Activated naive CD4-positive, alpha-beta T cell treated with Interleukin-2 at 50 U/mL for 16 hours (primary cell): ENCODE results near the gene KIAA0586.
"Not testable (repeated sequence)": the region's sequence is repeated elsewhere in the genome, so short reads cannot be mapped to it uniquely, and the experiment has no call there.

ENCODE experiments used
- DNase-seq: peaks from one replicate; pipeline ENCODE4 v3.0.0-alpha.2; 2020

KIAA0586 gene

DNA sequence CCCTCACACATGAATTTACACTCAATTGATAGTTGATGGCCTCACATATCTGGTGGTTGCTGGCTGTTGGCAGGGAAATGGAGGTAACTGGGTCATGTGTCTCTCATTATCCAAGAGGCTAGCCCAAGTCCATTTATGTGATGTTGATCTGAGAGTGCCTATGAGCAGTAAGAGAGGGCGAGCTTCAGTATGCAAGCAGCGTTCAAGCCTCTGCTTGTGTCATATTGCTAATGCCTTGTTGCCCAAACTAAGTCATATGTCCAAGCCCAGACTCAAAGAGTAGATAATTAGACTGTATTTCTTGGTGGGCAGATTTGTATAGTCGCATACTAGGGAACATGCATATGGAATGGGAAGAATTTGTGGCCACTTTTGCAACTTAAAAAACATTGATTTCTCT lies 126.4 kb downstream of the KIAA0586 start:
- DNase-seq, result no peak

DNA sequence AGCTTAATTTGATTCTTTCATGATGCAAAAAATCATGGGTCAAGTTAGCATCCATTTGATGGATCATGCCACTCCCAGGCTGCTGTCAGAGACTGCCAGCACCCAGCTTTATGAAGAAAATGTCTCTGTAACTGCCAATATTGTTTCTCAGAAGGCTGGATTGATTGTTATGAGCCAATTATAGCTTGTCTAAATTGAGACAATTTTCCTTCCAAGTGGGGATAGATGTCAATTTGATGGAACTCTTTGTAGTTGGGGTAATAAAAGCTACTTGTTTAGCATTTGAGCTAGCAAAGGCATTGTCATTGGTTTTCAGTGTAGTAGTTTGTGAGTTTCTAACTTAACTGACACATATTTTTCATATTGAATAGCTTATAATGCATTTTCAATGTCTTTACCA lies 128.1 kb downstream of the KIAA0586 start:
- DNase-seq, result no peak

DNA sequence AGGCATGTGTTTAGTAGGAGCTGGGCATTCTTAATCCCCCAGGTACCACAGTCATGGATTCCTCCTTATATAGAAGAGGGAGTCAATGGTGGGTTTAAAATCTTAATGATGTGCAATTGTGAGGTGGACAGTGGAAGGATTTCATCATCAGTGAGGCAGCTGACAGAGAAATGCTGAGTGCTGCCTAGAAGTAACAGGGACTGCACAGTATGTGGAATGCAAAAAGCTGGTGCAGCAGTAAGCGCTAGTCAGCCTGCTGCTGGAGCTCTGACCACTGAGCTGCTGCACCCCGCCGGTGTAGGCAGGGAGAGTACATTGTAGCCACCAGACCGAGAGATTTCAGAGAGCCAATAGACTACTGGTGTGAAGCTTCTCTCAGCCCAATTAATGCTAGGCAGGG lies 129.7 kb downstream of the KIAA0586 start:
- DNase-seq, result no peak

DNA sequence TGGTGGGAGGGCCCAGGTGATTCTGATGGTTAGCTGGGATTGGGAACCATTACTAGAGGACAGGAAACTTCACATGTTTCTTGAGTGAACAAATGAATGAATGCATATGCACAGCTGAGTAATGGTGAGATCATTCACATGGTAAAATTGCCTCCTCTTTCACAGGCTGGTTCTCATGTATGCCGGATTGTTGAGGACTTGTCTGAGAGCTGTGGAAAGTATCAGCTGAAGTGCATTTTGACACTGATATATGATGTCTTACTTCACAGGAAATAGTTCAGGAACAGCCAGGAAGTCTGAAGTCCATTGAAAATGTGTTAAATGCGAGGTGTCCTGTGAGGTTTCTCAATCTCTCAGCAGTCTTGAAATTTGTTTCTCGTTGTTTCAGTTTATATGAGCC lies 132.7 kb downstream of the KIAA0586 start:
- DNase-seq, result no peak

- DNase-seq, result no peak
Measured at GRCh38 chr14:58562141-58562540, 134.6 kb downstream of the KIAA0586 start.

DNA sequence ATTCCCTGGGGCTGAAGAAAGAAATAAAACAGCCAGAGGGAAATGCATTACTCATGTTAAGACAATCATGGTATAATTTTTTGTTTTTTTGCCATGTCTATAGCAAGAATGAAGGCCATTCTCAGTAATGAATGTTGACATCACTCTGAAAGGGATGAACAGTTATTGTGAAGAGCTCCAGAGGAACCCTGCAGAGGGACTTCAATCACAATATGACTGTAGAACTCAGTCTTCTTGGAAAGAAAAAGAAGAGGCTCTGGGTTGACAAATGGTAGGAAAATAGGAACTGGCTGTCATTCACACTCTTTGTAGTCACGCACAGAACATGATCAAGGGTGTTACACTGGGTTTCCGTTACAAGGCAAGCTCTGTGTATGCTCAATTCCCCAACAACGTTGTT lies 136.5 kb downstream of the KIAA0586 start:
- no peak for DNase-seq

GRCh38 chr14:58565832-58566231 lies 138.3 kb downstream of the KIAA0586 start:
- no peak for DNase-seq

- DNase-seq, result no peak
Measured at GRCh38 chr14:58566979-58567378, 139.5 kb downstream of the KIAA0586 start.

- no peak for DNase-seq
Measured at GRCh38 chr14:58568322-58568721, 140.8 kb downstream of the KIAA0586 start.

DNA sequence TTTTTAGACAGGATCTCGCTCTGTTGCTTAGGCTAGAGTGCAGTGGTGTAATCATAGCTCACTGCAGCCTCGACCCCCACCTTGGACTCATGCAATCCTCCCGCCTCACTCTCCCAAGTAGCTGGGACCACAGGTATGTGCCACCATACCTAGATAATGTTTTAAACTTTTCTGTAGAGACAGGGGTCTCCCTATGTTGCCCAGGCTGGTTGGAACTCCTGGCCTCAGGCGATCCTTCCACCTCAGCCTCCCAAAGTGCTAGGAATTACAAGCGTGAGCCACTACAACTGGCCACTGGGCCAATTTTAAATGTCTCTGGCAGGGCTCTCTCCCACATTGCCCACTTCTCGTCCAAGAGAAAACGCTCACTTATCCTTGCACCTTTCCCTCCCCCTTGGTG lies 143.7 kb downstream of the KIAA0586 start:
- DNase-seq, result no peak

GRCh38 chr14:58571769-58572472 lies 144.4 kb downstream of the KIAA0586 start:
- DNase-seq, result peak; percentile 39

GRCh38 chr14:58572473-58572853 lies 144.9 kb downstream of the KIAA0586 start:
- no peak for DNase-seq

GRCh38 chr14:58572863-58573262 lies 145.3 kb downstream of the KIAA0586 start:
- DNase-seq, result no peak

- no peak for DNase-seq
Measured at GRCh38 chr14:58574623-58575022, 147.1 kb downstream of the KIAA0586 start.

GRCh38 chr14:58575956-58576355 lies 148.4 kb downstream of the KIAA0586 start:
- no peak for DNase-seq

DNA sequence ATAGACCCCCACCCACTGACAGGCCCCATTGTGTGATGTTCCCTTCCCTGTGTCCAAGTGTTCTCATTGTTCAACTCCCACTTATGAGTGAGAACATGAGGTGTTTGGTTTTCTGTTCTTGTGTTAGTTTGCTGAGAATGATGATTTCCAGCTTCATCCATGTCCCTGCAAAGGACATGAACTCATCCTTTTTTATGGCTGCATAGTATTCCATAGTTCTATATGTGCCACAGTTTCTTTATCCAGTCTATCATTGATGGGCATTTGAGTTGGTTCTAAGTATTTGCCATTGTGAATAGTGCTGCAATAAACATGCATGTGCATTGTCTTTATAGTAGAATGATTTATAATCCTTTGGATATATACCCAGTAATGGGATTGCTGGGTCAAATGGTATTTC lies 152.5 kb downstream of the KIAA0586 start:
- DNase-seq, result not testable (repeated sequence)

DNA sequence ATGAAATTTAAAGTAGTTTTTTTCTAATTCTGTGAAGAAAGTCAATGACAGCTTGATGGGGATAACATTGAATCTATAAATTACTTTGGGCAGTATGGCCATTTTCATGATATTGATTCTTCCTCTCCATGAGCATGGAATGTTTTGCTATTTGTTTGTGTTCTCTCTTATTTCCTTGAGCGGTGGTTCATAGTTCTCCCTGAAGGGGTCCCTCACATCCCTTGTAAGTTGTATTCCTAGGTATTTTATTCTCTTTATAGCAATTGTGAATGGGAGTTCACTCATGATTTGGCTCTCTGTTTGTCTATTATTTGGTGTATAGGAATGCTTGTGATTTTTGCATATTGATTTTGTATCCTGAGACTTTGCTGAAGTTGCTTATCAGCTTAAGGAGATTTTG lies 153.9 kb downstream of the KIAA0586 start:
- not testable (repeated sequence) for DNase-seq

GRCh38 chr14:58584383-58584782 lies 156.9 kb downstream of the KIAA0586 start:
- no peak for DNase-seq

- DNase-seq, result no peak
Measured at GRCh38 chr14:58587271-58587670, 159.8 kb downstream of the KIAA0586 start.

DNA sequence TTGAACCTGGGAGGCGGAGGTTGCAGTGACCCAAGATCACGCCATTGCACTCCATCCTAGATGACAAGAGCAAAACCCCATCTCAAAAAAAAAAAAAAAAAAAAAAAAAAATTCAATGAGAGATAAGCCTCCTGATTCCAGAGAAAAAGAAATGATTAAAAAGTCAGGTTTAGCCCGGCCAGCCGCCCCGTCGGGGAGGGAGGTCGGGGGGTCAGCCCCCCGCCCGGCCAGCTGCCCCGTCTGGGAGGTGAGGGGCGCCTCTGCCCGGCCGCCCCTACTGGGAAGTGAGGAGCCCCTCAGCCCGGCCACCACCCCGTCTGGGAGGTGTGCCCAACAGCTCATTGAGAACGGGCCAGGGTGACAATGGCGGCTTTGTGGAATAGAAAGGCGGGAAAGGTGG lies 160.8 kb downstream of the KIAA0586 start:
- DNase-seq, result not testable (repeated sequence)

DNA sequence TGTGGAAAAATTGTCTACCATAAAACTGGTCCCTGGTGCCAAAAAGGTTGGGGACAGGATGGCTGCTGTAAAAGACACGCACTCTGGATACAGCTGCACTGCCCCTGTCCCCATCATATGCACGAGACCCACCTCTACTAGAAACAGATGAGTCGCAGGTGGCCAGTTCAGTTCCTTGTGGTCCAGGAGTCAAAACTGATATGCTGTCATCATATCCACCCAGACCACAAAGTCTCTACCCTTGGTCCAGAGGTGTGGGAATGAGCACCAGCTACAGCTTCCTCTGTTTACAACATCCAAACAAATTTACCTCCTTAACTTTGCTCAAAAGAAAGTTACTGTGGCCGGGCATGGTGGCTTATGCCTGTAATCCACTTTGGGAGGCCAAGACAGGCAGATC lies 166.5 kb downstream of the KIAA0586 start:
- DNase-seq, result no peak

DNA sequence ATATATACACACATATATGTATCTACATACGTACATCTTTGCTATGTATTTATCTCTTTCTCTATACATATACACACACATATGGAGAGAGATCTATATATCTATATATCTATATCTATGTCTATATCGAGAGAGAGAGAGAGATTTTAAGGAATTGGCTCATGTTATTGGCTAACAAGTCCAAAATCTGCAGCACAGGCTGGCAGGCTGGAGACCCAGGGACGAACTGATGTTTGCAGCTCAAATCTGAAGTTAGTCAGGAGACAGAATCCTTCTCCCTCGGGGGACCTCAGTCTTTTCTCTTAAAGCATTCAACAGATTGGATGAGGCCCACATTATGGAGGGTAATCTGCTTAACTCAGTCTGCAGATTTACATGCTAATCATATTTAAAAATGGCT lies 169.5 kb downstream of the KIAA0586 start:
- no peak for DNase-seq

DNA sequence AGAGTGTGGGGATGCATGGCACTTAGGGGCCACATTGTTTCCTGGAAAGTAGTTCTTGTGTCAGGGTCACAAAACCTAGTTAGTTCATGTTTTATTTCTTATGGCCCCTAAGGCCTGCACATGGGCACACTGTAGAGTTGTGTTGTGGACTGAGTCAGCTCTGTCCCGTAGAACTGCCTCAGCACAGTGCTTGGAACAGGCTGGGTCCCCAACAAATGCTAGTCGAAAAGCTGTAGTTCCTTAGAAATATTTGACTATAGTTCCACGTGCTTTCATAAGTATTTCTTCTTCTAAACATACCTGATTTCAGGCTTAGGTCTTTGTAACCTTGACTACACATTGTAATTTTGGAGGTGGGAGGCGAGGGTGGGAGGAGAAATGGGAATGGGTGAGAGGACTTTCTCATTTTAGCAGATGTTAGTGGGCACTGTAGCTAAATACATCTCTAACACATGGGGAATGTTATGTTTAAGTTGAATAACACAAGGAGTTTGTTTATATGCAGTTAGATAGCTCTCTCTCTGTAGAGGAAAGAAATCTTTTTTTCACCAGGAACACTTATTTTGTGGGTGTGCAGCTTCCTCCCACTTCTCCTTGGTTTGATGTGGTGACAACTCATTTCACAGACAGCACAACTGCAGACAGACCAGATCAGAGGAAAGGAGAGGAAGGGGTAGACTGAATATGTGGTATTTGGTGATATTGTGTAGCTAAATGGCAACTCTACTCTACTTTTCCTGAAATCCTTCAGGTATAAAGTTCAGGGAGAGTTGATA lies 170.7 kb downstream of the KIAA0586 start:
- DNase-seq, result no peak

DNA sequence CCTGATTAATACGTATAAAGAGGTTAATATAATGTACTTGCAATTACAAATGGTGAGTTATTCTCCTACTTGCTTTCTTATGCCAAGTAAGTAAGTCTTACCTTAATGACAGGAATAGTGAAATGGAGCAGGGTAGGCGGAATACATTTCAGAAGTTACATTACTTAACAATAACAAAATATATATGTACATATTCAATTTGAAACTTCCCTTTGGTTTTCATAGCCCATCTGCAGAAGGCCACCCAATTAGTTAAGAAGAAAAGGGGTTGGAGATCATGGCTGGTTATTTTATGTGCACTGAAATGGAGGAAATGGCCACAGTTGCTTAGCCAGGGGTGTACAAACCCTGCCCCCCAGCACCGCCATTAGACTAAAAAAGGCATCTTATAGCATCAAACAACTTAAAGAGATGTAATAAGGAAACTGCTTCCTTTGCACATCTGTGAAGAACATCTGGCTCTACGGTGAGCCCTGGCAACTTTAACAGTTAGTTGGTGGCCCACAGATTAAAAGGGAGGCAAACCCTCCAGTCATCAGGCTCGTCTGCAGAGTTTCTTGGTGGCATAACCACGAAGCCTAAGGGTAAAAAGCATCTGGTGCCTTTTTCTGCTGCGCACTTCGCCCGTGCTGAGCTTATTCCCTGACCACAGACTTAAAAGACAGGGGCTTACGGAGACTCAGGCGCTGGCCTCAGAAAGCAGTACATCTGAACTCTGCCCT lies 171.4 kb downstream of the KIAA0586 start:
- no peak for DNase-seq
